Psoas muscle (tissue), 8 donors: ENCODE results near the gene TNFRSF9. TPM values are rescaled to one million over a fixed set of nuclear protein-coding genes. Genes with fewer than 3 reads are reported as not detected.
"Not testable (repeated sequence)": the region's sequence is repeated elsewhere in the genome, so short reads cannot be mapped to it uniquely, and the experiment has no call there.

Experiments
- ATAC-seq, 4 donors: fragments of 200-7000 bp; cut with Tn5 transposase; one replicate each; pipeline ENCODE4 v1.9.1; 2020; ENCODE audit warnings: moderate library complexity in 3 of 4, mild to moderate bottlenecking in 2 of 4
- DNase-seq, 2 donors: peaks; one replicate each; pipeline ENCODE4 v3.0.0-alpha.2; 2020
- H3K27ac ChIP-seq: fragments of 200-600 bp; one replicate; pipeline ENCODE4 v1.8.0; 2022
- H3K27me3 ChIP-seq, 3 donors: fragments of 200-600 bp in 1 of 3; one replicate each; pipeline versions ENCODE4 v1.6.1 to v1.8.0; 2013 to 2022; ENCODE audit warnings: low read length in 2 of 3, mild to moderate bottlenecking in 2 of 3, moderate library complexity in 1 of 3; ENCODE audit not compliant: insufficient read depth in 3 of 3
- H3K36me3 ChIP-seq, 2 donors: fragments of 200-600 bp in 1 of 2; one replicate each; pipeline versions ENCODE4 v1.6.1 to v1.8.0; 2013 to 2022; ENCODE audit warnings: low read depth in 1 of 2, mild to moderate bottlenecking in 1 of 2, moderate library complexity in 1 of 2; ENCODE audit not compliant: insufficient read depth in 1 of 2
- H3K4me1 ChIP-seq: fragments of 200-600 bp; one replicate; pipeline ENCODE4 v1.8.0; 2022
- H3K4me3 ChIP-seq: fragments of 200-600 bp; one replicate; pipeline ENCODE4 v1.8.0; 2022; ENCODE audit warnings: mild to moderate bottlenecking
- H3K9me3 ChIP-seq: fragments of 200-600 bp; one replicate; pipeline ENCODE4 v1.8.0; 2022
- WGBS, 3 donors: extraction: QIAGEN DNeasy Blood & Tissue Kit; methylation state at CpG; one replicate each; pipeline versions ENCODE4 v1.1.6 to v1.1.7; 2013; 5-methylcytosine and 5-hydroxymethylcytosine counted together
- intact Hi-C, 2 donors: fragments of 100-400 bp; cut with DNase I; formaldehyde crosslinking; loops; one replicate each; pipeline versions ENCODE4 v1.11.0 to v1.14.2; 2022
- polyA plus RNA-seq, 3 donors: library from polyadenylated mRNA; stranded (reverse); fragments of 200-250 nt; gene quantifications; one replicate each; pipeline ENCODE4 v1.2.3, GENCODE V29; 2013
- total RNA-seq, 4 donors: library from RNA; stranded (reverse); fragmentation: NEBNext Ultra II Directional in 2 of 4; extraction: Animal tissue kit (Norgen Biotek cat#: 25700) in 2 of 4; gene quantifications; one replicate each; pipeline versions ENCODE4 v1.2.1 to v1.2.4, GENCODE V29; 2021 to 2023
- TF ChIP-seq, protein P1 (sequence below): fragments of 200-600 bp; IDR thresholded peaks from one replicate; pipeline ENCODE4 v1.8.0; 2022; ENCODE audit warnings: antibody characterized with exemption
- donor health status: healthy with polysubstance abuse.
- donor health status: DM: no; HTN: no; CAD: no; lungs with moderate emphysema.
- donor health status: Bipolar disorder and iron deficiency.
- donor health status: healthy.
- donor health status: DM: yes; HTN: yes; CAD: no.
- donor health status: DM: no; HTN: no; CAD: no.
- donor health status: DM: no; HTN: no; CAD: no.
- donor health status: DM: yes; HTN: yes; CAD: no.

TNFRSF9 gene
- total and polyA plus RNA-seq, 7 donors, result 0.01 to 0.12 (median 0.01) TPM; not detected in 4

DNA sequence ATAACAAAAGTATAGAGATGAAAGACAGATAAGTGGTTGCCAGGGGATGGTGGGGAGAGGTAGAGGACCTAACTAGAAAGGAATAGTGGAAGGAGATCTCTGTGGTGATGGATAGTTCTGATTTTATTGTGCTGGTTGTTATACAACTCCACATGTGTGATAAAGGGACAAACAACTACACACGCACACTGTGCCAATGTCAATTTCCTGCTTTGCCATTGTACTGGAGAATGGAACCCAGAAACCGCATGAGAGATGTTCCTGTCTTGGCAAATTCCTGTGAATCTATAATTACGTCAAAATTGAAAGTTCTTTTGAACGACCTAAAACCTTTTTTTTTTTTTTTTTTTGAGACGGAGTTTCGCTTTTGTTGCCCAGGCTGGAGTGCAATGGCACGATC, 11.0 kb downstream of the TNFRSF9 start:
- H3K4me3 ChIP-seq, result no peak overlapping the region
- no peaks in the 10 kb centered on the region for H3K36me3 ChIP-seq
- WGBS, 3 donors, result 57 to 74% (median 59%) methylated on average over 4 to 7 of the region's 7 CpGs
- intact Hi-C loops, result no loop called here
- H3K9me3 ChIP-seq, result no peaks in the 10 kb centered on the region
- TF ChIP-seq, protein P1, sequence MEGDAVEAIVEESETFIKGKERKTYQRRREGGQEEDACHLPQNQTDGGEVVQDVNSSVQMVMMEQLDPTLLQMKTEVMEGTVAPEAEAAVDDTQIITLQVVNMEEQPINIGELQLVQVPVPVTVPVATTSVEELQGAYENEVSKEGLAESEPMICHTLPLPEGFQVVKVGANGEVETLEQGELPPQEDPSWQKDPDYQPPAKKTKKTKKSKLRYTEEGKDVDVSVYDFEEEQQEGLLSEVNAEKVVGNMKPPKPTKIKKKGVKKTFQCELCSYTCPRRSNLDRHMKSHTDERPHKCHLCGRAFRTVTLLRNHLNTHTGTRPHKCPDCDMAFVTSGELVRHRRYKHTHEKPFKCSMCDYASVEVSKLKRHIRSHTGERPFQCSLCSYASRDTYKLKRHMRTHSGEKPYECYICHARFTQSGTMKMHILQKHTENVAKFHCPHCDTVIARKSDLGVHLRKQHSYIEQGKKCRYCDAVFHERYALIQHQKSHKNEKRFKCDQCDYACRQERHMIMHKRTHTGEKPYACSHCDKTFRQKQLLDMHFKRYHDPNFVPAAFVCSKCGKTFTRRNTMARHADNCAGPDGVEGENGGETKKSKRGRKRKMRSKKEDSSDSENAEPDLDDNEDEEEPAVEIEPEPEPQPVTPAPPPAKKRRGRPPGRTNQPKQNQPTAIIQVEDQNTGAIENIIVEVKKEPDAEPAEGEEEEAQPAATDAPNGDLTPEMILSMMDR, result no peak
- no peaks in the 10 kb centered on the region for H3K4me1 ChIP-seq
- H3K27ac ChIP-seq, result no peak overlapping the region
- ATAC-seq (no peak), DNase-seq (no peak)
- peaks cover 0 to 34% (median 2%) of the 10 kb centered on the region in 3 donors for H3K27me3 ChIP-seq

DNA sequence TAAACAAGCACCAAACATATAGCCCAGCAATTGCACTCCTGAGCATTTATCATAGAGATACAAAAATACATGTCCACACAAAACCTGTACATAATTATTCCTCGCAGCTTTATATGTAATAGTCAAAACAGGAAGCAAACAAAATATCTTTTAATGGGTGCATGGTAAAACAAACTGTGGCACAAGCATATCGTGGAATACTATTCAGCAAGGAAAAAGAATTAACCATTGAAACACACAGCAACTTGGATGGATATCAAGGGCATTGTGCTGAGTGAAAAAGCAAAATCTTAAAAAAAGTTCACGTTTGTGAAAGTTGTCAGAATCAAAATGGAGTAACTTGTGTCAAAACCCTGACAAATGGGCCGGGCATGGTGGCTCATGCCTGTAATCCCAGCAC, 12.4 kb downstream of the TNFRSF9 start:
- H3K9me3 ChIP-seq, result no peaks in the 10 kb centered on the region
- H3K4me3 ChIP-seq, result no peak overlapping the region
- no peaks in the 10 kb centered on the region for H3K36me3 ChIP-seq
- no peaks in the 10 kb centered on the region for H3K4me1 ChIP-seq
- WGBS, 3 donors, result 89 to 91% (median 90%) methylated on average over 4 of the region's 4 CpGs
- TF ChIP-seq, protein P1, result no peak
- peaks cover 0 to 40% (median 3%) of the 10 kb centered on the region in 3 donors for H3K27me3 ChIP-seq
- H3K27ac ChIP-seq, result no peak overlapping the region
- intact Hi-C loops, result no loop called here
- no peak for ATAC-seq
- DNase-seq, result no peak

DNA sequence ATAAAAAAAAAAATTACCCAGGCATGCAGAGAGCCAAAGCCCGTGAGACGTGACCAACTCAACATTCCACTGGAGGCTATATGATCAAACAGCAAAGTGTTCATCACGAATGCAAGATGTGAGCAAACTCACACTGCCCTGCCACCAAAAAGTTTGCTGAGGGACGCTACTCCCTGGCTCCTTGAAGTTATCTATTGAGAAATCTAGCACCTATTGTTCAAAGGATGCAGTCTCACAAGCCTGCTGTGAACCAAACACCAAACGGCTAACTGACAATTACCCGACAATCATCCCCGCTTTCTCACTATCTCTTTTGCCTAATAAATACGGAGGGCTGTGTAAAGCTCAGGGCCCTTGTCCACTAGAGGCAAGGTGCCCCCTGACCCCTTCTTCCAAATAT, 13.6 kb downstream of the TNFRSF9 start:
- H3K36me3 ChIP-seq, H3K9me3 ChIP-seq, H3K4me1 ChIP-seq, ATAC-seq, DNase-seq, intact Hi-C loops, H3K4me3 ChIP-seq, H3K27ac ChIP-seq: not testable (repeated sequence)
- WGBS, 3 donors, result 44 to 56% (median 48%) methylated on average over 8 of the region's 8 CpGs
- H3K27me3 ChIP-seq, result peaks cover 0 to 45% (median 3%) of the 10 kb centered on the region in 3 donors

DNA sequence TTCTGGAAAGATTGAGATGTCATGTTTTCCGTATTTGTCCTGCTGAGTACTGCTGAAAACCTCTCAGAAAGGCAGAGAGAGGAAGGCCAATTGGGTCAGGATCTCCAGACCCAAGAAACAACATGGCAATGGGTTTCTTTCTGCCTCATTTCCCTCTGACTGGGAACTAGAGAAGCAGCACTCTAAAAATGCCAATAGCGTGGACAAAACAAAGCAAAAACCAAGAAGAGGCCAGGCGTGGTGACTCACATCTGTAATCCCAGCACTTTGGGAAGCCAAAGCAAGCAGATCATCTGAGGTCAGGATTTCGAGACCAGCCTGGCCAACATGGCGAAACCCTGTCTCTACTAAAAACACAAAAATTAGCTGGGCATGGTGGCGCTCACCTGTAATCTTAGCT, 18.3 kb downstream of the TNFRSF9 start:
- no peaks in the 10 kb centered on the region for H3K4me1 ChIP-seq
- no peak overlapping the region for H3K4me3 ChIP-seq
- H3K27me3 ChIP-seq, result peaks cover 0 to 27% (median 3%) of the 10 kb centered on the region in 3 donors
- DNase-seq (no peak), ATAC-seq (no peak)
- intact Hi-C loops, result no loop called here
- TF ChIP-seq, protein P1, result no peak
- H3K36me3 ChIP-seq, result no peaks in the 10 kb centered on the region
- no peaks in the 10 kb centered on the region for H3K9me3 ChIP-seq
- no peak overlapping the region for H3K27ac ChIP-seq
- WGBS, 3 donors, result 50 to 61% (median 54%) methylated on average over 6 of the region's 6 CpGs

DNA sequence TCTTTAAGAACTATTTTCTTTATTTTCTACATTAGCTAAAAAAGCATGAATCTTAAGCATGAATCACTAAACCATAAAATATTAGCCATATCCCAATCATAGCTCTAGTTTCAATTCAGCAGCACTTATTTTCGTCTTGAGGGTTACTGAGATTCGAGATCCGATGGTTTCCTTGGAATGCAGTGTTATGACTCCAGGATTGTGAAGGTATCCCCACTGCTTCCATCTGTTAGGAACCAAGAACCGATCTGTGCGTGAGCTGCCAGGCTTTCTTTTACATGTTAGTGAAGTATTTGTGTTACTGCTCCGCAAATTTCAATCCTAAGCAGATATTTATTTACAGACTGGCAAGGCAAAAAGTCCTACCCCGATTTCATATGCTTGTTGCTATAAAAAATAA, 18.8 kb downstream of the TNFRSF9 start:
- intact Hi-C loops, result no loop called here
- DNase-seq (no peak), ATAC-seq (no peak)
- no peaks in the 10 kb centered on the region for H3K4me1 ChIP-seq
- H3K9me3 ChIP-seq, result no peaks in the 10 kb centered on the region
- H3K27ac ChIP-seq, result no peak overlapping the region
- 52 to 58% (median 52%) methylated on average over 7 of the region's 7 CpGs for WGBS, 3 donors
- H3K4me3 ChIP-seq, result no peak overlapping the region
- no peaks in the 10 kb centered on the region for H3K36me3 ChIP-seq
- peaks cover 0 to 22% (median 3%) of the 10 kb centered on the region in 3 donors for H3K27me3 ChIP-seq
- TF ChIP-seq, protein P1, result no peak
